KOPT-K1 (cell line): Measurements from ENCODE around the gene UNC5A.

ENCODE experiments used
- H3K27ac ChIP-seq: fragments of 200-600 bp; sonication (generic); 2 replicates; pipeline ENCODE4 v1.5.1; 2016; ENCODE audit warnings: antibody characterized with exemption, mild to moderate bottlenecking, low read depth, low read length; ENCODE audit not compliant: poor library complexity, severe bottlenecking
- H3K36me3 ChIP-seq: fragments of 200-600 bp; sonication (generic); 2 replicates; pipeline ENCODE4 v1.5.1; 2017; ENCODE audit warnings: antibody characterized with exemption, mild to moderate bottlenecking, low read length, moderate library complexity; ENCODE audit not compliant: insufficient read depth
- H3K9me3 ChIP-seq: fragments of 200-600 bp; sonication (generic); 2 replicates; pipeline ENCODE4 v1.5.1; 2017; ENCODE audit warnings: antibody characterized with exemption, low read length, mild to moderate bottlenecking; ENCODE audit not compliant: insufficient read depth, poor library complexity, severe bottlenecking

The UNC5A gene

DNA sequence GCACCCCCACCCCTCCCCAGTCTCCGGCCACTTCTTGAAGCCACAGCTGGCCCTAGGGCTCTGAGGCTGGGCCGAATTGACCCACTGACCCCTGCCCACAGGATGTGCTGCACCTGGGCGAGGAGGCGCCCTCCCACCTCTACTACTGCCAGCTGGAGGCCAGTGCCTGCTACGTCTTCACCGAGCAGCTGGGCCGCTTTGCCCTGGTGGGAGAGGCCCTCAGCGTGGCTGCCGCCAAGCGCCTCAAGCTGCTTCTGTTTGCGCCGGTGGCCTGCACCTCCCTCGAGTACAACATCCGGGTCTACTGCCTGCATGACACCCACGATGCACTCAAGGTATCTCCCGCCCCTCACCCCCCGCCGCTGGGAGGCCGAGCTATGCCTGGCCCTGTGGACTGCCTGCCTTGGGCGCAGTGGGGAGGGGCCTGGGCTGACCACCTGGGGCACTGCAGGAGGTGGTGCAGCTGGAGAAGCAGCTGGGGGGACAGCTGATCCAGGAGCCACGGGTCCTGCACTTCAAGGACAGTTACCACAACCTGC, 67.5 kb downstream of the UNC5A start:
- Histone ChIP-seq H3K9me3 (peaks cover 4% of the 10 kb centered on the region), H3K36me3 (no peaks in the 10 kb centered on the region), H3K27ac (no peak overlapping the region)

DNA sequence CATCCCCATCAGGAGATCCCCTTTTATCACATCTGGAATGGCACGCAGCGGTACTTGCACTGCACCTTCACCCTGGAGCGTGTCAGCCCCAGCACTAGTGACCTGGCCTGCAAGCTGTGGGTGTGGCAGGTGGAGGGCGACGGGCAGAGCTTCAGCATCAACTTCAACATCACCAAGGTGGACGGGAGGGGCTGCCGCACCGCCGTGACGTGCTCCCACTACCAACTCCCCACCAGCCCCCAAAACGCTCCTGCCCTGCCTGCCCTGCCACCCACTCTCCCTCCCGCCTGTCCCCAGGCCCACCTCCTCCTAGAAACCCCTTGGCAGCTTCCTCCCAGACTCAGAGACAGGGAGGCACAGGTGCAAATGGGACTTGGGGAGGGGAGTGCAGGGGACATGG, 68.1 kb downstream of the UNC5A start:
- H3K27ac ChIP-seq: no peak overlapping the region
- H3K36me3 ChIP-seq: no peaks in the 10 kb centered on the region
- H3K9me3 ChIP-seq: no peaks in the 10 kb centered on the region

GRCh38 chr5:176878906-176879662, 68.7 kb downstream of the UNC5A start:
- no peak overlapping the region for H3K27ac ChIP-seq
- H3K36me3 ChIP-seq: no peaks in the 10 kb centered on the region
- H3K9me3 ChIP-seq: no peaks in the 10 kb centered on the region

DNA sequence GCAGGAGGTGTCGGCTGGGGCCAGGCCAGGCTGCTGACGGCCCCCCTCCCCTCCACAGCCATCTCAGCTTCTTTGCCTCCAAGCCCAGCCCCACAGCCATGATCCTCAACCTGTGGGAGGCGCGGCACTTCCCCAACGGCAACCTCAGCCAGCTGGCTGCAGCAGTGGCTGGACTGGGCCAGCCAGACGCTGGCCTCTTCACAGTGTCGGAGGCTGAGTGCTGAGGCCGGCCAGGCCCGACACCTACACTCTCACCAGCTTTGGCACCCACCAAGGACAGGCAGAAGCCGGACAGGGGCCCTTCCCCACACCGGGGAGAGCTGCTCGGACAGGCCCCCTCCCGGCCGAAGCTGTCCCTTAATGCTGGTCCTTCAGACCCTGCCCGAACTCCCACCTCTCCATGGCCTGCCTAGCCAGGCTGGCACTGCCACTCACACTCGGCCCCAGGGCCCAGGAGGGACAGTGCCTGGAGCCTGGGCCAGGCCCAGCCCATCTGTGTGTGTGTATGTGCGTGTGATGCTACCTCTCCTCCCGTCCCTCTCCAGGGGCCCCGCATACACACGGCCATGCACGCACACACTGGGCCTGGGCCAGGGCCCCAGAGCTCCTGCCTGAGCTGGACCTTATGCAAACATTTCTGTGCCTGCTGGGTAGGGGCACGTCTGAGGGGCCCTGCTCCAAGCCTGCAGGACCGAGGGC, 69.5 kb downstream of the UNC5A start:
- Histone ChIP-seq H3K9me3 (no peaks in the 10 kb centered on the region), H3K36me3 (no peaks in the 10 kb centered on the region), H3K27ac (no peak overlapping the region)

- H3K36me3 ChIP-seq: no peaks in the 10 kb centered on the region
- H3K27ac ChIP-seq: no peak overlapping the region
- no peaks in the 10 kb centered on the region for H3K9me3 ChIP-seq
These were observed 70.1 kb downstream of the UNC5A start for GRCh38 chr5:176880366-176881020.

DNA sequence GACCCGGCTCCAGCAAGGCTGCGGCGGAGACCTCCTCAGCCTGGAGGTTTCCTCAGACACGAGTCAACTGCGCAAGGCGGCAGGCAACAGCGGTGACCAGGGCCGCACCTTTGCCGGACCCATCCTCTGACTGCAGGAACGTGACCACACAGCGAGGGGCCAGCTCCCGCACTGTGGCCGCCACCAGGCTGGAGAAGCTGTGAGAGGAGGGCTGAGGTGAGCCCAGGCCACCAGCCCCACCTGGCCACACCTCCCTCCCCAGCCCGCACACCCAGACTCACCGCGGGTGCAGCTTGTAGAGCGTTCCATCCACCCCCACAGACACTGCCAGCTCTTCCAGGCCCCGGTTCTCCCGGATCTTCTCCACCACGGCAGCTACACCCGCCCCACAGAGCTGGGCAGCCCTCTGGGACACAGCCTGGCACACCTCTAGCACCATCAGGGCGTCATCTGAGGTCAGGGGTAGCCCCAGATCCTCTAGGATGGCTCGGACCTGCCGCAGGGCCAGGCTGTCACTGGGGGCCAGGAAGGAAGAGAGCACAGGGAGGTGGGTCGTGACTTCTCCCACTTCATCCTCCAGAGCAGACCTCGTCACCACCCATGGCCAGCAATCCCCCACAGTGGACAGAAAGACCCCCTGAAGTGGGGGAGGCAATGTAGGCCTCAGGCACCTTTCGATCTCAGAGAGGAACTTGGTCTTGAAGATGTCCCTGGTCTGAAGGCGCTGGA, 70.8 kb downstream of the UNC5A start:
- H3K27ac ChIP-seq: no peak overlapping the region
- no peaks in the 10 kb centered on the region for H3K36me3 ChIP-seq
- H3K9me3 ChIP-seq: no peaks in the 10 kb centered on the region

DNA sequence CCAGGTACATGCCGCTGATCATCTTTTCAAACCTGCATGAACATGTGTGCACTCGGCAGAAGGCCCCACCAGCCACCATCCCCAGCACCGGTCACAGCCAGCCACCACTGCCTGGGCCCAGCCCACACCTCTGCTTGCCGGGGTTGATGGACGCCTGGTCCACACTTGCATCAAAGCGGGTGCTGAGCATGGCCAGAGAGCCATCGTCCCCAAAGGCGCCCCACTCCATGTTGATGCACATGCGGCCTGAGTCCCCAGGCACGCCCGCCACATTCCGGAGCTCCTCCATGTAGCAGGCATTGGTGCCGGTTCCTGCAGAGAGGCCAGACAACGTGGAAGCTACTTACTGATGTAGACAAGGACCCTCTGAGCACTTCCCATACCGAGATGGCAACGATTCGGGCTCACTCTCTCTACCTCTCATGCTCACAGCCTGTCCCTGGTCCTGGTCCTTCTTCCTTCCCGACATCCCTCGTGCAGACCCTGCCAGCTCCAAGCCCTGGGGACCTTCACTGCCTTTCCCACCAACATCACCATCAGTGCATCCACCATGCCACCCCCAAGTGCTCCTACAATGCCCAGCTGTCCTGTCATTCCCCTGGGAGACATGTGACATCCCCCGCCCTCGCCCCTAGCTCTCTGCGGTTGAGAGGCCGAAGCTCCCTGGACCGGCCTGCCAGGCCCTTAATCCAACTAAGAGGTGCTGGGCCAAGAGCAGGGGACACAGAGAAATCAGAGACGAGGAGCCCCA, 71.6 kb downstream of the UNC5A start:
- H3K36me3 ChIP-seq: no peaks in the 10 kb centered on the region
- H3K27ac ChIP-seq: no peak overlapping the region
- H3K9me3 ChIP-seq: no peaks in the 10 kb centered on the region

- Histone ChIP-seq H3K9me3 (no peaks in the 10 kb centered on the region), H3K27ac (no peak overlapping the region), H3K36me3 (no peaks in the 10 kb centered on the region)
These were observed 72.2 kb downstream of the UNC5A start for GRCh38 chr5:176882567-176882903.

DNA sequence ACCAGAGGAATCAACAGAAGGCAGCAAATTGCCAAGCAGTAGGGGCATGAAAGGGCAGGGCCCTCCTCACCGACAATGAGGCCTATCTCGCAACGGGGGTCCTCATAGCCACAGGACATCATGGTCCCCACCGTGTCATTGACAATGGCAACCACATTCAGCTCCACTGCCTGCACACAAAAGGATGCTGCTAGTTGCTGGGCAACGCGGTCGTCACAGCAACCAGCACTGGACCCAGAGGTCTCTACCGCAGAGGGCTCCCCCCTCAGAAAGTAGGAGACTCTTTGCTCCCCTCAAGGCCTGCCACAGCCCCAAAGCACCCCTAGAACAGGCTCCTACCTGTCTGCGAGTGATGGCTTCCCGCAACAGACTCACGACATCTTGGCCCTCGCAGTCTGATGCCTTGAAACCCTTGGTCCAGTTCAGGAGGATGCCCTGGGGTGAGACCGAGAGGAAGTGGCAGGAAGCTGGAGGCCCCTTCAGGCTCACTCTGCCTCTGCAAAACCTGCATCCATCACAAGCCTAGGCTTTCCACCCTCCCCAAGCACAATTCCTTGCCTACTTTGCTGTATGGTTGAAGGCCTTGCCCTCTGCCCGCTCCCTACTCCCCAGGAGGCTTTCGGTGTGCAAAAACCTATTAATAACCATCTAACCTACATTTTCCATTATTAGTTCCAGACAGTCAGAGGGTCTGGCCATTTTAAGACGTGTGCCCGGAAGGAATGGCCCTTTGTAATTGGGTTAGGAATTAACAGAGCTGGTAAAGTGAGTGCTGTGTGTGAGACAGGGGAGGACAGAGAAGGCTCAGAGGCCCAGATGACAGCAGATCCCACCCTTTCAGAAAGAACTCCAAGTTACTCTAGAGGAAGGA, 73.6 kb downstream of the UNC5A start:
- H3K27ac ChIP-seq: no peak overlapping the region
- H3K9me3 ChIP-seq: no peaks in the 10 kb centered on the region
- no peaks in the 10 kb centered on the region for H3K36me3 ChIP-seq

- no peak overlapping the region for H3K27ac ChIP-seq
- no peaks in the 10 kb centered on the region for H3K9me3 ChIP-seq
- no peaks in the 10 kb centered on the region for H3K36me3 ChIP-seq
These were observed 74.2 kb downstream of the UNC5A start for GRCh38 chr5:176884571-176884890.

GRCh38 chr5:176886336-176887251, 76.2 kb downstream of the UNC5A start:
- Histone ChIP-seq H3K27ac (no peak overlapping the region), H3K36me3 (no peaks in the 10 kb centered on the region), H3K9me3 (no peaks in the 10 kb centered on the region)

DNA sequence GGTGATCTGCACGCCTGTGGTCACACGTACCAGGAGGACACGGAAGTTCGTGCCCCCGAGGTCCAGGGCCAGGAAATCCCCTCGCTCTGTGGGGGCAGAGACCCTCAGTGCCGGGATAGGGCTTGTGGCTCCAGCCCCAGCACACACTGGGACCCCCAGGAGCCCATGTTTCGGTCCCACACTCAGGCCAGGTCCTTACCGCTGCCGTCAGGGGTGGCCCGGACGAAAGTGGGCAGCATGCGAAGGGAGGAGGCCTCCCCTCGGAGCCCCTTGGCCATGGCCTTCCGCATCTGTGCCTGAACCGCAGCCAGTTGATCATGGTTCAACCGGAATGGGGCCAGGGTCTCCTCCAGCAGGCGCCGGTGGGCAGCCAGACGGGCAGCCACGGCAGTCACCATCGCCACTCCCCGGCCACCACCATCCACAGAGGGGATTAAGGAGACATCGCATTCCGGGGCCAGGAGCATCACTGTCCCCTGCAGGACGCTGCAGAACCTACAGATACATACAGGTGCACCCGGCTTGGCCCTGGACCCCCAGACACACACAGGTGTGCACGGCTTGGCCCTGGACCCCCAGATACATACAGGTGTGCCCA, 77.0 kb downstream of the UNC5A start:
- Histone ChIP-seq H3K27ac (no peak overlapping the region), H3K9me3 (no peaks in the 10 kb centered on the region), H3K36me3 (no peaks in the 10 kb centered on the region)
